Measurements from ENCODE around the gene TMEM214.
A peak's percentile ranks its signal among the peaks of the same experiment; 100 is the strongest.

Gene TMEM214

DNA sequence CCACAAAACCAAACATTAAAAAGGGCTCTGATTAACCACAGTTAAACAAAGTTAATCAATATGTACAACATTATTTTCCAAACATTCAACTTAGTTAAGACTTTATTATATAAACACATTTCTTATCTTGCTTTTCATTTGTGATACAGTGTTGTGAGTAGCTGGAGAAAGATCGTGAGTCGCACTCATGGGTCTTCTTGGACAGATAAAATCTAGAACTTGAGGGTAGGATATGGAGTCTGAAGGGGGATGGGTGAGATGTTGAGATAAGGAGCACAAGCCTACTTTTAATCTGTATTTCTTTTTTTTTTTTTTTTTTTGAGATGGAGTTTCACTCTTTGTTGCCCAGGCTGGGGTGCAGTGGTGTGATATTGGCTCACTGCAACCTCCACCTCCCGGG, 22.6 kb upstream of the TMEM214 start:
- DNase-seq, result no peak

GRCh38 chr2:27013738-27014137, 19.0 kb upstream of the TMEM214 start:
- DNase-seq, result no peak

GRCh38 chr2:27014771-27015433, 17.9 kb upstream of the TMEM214 start:
- DNase-seq, result no peak

GRCh38 chr2:27016801-27017325, 15.9 kb upstream of the TMEM214 start:
- peak; percentile 45 for DNase-seq

GRCh38 chr2:27018142-27018541, 14.6 kb upstream of the TMEM214 start:
- DNase-seq, result no peak

DNA sequence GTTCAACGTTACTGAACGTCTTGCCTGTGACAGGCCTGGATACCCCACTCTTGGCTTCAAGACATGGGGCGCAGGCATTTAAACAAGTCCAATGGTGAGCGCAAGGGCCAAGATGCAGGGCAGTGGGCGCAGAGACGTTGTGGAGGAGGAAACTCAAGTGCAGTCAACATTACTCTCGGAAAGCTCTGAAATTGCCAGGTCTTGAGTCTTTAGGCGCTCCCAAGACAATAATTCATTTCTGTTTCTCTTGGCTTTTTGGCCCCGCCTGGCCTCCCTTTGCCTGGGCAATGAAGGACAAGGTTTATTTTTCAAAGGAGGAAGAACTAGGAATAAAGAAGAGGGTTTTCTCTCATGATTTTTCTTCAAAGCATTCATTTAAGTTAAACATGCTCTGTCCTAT, 13.3 kb upstream of the TMEM214 start:
- DNase-seq, result no peak

GRCh38 chr2:27019931-27020855, 12.6 kb upstream of the TMEM214 start:
- no peak for DNase-seq

DNA sequence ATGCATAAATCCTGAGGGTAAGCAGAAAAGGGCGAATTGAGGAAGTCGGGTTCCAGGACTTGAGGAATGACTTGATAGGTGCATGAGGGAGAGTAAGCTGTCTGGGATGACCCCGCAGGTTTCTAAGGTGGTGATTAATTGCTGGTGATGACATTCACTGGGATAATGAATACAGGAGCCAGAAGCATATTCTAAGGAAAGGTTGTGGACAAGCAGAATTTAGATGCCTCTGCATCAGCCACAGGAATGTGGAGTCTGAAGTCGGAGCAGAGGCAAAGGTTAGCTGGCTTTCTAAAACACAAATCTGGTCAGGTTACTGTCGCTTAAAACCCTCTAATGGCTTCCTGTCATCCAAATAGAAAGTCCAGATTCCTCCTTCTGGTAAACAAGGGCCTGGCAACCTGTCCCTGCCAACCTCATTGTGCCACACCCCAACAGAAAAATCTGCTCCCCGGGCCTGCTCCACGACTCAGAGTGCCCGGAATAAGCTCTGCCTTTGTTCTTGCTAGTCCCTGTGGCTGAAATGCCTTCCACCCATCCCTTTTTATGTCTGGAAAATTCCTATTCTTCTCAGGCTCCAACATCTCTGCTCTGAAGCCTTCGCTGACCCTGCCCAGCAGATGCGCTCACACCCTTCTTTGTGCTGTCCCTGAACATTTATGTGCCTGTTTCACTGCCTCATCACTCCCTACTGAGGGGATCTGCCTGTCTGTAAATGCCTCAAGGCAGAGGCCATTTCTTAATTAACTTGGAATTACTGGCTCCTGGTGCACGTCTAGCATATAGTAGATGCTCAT, 11.3 kb upstream of the TMEM214 start:
- DNase-seq, result no peak

- no peak for DNase-seq
Observed at GRCh38 chr2:27023740-27024139, 9.0 kb upstream of the TMEM214 start.

DNA sequence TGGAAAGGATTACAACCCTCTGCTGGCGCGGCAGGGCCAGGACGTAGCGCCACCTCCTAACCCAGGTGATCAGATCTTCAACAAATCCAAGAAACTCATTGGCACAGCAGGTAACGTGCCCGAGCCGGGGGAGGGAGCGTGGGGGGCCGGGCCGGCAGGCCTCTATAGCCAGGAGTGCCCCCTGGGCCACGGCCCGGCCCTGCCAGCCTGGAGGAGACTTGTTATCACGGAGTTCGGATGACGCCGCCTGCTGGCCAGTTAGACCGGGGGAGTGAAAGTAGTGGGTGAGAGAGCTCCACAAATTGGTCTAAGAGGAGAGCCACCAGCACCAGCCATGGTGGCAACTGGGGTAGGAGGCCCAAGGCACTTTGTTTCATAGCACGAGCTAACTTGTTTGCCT, 8.6 kb upstream of the TMEM214 start:
- no peak for DNase-seq

- DNase-seq, result no peak
Observed at GRCh38 chr2:27024812-27025211, 8.0 kb upstream of the TMEM214 start.

DNA sequence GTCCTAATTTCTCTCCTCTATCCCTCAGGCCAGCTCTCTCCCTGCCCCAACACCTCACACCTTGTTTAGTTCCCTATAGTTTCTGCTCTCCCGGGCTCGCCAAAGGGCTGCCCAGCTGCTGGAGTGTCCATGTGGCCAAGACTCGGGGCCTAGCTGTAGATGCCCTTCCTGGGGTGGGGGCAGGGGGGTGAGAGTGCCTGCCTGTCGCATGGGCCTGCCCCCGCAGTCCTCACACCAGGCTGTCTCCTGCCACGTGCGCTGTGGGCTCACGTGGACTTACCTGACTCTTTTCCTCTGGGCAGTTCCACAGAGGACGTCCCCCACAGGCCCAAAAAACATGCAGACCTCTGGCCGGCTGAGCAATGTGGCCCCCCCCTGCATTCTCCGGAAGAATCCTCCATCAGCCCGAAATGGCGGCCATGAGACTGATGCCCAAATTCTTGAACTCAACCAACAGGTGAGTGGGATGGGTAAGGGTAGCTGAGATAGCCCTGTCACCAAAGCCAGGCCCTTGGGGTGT, 7.4 kb upstream of the TMEM214 start:
- no peak for DNase-seq

- no peak for DNase-seq
Observed at GRCh38 chr2:27025861-27026851, 6.6 kb upstream of the TMEM214 start.

- no peak for DNase-seq
Observed at GRCh38 chr2:27027211-27027651, 5.5 kb upstream of the TMEM214 start.

- DNase-seq, result no peak
Observed at GRCh38 chr2:27029051-27029450, 3.7 kb upstream of the TMEM214 start.

DNA sequence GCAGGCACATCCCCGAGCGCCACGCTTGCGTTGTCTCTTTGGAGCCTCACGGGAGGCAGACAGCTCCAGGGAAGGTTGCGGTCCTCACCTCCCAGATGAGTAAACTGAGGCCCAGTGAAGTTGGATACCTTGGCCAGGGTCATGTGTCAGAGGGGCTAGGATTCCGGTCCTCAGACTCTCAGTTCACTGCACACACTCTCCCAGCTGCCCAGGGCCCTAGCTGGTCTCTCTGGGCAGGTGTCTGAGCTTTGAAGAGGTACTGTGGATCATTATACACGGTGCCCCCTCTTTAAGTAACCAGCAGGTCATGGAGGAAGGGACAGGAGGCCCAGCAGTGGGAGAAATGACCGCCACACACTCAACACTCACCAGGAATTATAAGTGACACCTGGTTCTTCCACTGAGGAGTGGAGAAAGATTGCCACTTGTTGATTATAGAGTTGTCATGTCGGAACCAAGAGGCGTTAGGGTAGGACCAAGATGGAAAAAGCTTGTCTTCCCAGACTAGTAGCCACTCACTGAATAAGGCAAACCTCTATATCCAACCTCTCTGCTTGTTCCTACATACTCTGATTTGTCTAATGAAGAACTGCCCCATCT, 588 bp downstream of the TMEM214 start:
- no peak for DNase-seq

DNA sequence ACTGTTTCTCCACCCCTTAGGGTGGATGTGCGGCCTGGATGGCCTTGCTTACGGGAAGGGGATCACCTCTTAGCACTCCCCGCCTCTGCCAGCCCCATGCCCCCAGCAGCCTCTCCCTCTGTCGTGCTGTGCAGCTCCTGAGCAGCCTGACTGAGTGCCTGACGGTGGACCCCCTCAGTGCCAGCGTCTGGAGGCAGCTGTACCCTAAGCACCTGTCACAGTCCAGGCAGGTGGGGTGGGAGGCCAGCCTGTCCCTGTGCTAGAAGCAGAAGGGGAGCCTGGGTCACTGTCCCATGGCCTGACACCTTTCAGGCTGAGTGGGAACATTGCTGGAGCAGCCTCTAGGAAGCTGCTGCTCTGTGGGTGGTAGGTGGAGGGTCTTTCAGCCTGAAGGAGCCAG, 5.2 kb downstream of the TMEM214 start:
- DNase-seq, result no peak

DNA sequence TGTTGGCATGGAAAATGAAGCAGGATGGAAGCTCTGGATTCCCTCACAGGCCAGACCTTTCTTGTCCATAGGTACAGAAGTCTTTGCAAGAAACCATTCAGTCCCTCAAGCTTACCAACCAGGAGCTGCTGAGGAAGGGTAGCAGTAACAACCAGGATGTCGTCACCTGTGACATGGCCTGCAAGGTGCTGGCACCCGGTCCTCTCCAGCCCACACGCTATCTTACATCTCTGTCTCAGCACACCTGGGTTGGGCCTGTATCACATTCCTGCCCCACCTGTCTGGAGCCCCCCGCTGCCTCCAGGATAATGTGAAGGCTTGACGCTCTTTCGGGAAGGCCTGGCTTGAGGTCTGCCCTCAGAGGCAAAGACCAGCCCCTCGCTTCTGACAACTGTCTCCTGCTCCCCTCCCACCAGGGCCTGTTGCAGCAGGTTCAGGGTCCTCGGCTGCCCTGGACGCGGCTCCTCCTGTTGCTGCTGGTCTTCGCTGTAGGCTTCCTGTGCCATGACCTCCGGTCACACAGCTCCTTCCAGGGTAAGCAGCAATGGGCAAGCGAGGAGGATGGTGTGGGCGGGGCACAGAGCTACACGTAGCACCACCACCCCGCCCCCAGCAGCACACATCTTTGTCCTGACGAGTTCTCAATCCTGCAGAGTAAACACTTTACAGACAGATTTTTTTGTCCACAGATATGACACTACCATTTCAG, 6.0 kb downstream of the TMEM214 start:
- no peak for DNase-seq

- DNase-seq, result no peak
Observed at GRCh38 chr2:27039426-27039825, 6.7 kb downstream of the TMEM214 start.

DNA sequence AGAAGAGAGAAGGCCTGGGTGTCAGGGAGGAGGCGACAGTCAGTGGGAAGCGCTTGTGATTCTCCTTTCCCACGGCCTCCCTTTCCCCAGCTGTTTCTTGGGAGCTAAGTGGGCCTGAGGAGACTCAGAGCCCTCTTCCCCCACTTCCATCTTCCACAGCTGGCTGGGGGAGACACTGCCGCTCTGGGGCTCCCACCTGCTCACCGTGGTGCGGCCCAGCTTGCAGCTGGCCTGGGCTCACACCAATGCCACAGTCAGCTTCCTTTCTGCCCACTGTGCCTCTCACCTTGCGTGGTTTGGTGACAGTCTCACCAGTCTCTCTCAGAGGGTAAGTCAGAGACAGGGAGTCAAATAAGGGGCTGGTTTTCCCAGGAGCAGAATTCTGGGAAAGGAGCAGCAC, 7.1 kb downstream of the TMEM214 start:
- DNase-seq, result no peak

- DNase-seq, result no peak
Observed at GRCh38 chr2:27040282-27040681, 7.5 kb downstream of the TMEM214 start.

Data from NCI-H1105 treated with DMSO at 0.1 percent for 48 hours (cell line).